HEK293T (cell line): Measurements from ENCODE around the gene NAA16.
"Not testable (repeated sequence)": the region's sequence is repeated elsewhere in the genome, so short reads cannot be mapped to it uniquely, and the experiment has no call there.

Source experiments
- CTCF ChIA-PET: fragments of 350-600 bp; formaldehyde crosslinking; extraction: SDS; loops from one replicate; lab custom pipeline; 2021; ENCODE audit warnings: antibody characterized with exemption, inconsistent platforms; lab: Yijun Ruan, JAX
- POLR2A ChIA-PET: fragments of 350-600 bp; formaldehyde crosslinking; extraction: SDS; loops from one replicate; lab custom pipeline; 2020; ENCODE audit warnings: antibody characterized with exemption, inconsistent platforms; lab: Yijun Ruan, JAX
- DNase-seq: peaks from one replicate; pipeline ENCODE4 v3.0.0; 2012; ENCODE audit warnings: mixed read lengths; ENCODE audit errors: extremely low spot score
- ARNT ChIP-seq: fragments of 450-650 bp; IDR thresholded peaks from 2 replicates; pipeline ENCODE4 v1.6.1; 2017; ENCODE audit warnings: mild to moderate bottlenecking
- BHLHE40 ChIP-seq: fragments of 450-650 bp; IDR thresholded peaks from 2 replicates; pipeline ENCODE4 v1.6.1; 2016; ENCODE audit warnings: mild to moderate bottlenecking, moderate library complexity, borderline replicate concordance
- CTBP1 ChIP-seq: fragments of 450-650 bp; IDR thresholded peaks from 2 replicates; pipeline ENCODE4 v1.6.1; 2016; ENCODE audit warnings: borderline replicate concordance
- ELF4 ChIP-seq: fragments of 450-650 bp; IDR thresholded peaks from 2 replicates; pipeline ENCODE4 v1.6.1; 2017; ENCODE audit warnings: antibody characterized with exemption
- FOXA1 ChIP-seq: fragments of 450-650 bp; IDR thresholded peaks from 2 replicates; pipeline ENCODE4 v1.6.1; 2016; ENCODE audit warnings: mild to moderate bottlenecking
- FOXK2 ChIP-seq: fragments of 450-650 bp; IDR thresholded peaks from 2 replicates; pipeline ENCODE4 v1.6.1; 2016; ENCODE audit warnings: mild to moderate bottlenecking
- FOXM1 ChIP-seq: fragments of 450-650 bp; IDR thresholded peaks from 2 replicates; pipeline ENCODE4 v1.6.1; 2017; ENCODE audit warnings: mild to moderate bottlenecking, borderline replicate concordance
- HDGF ChIP-seq: fragments of 450-650 bp; IDR thresholded peaks from 2 replicates; pipeline ENCODE4 v1.6.1; 2017; ENCODE audit warnings: antibody characterized with exemption, borderline replicate concordance
- L3MBTL2 ChIP-seq: fragments of 450-650 bp; conservative IDR thresholded peaks from 2 replicates; pipeline ENCODE4 v1.6.1; 2016; ENCODE audit warnings: mild to moderate bottlenecking
- LEF1 ChIP-seq: fragments of 450-650 bp; IDR thresholded peaks from 2 replicates; pipeline ENCODE4 v1.6.1; 2017; ENCODE audit warnings: mild to moderate bottlenecking, borderline replicate concordance
- NFRKB ChIP-seq: fragments of 450-650 bp; IDR thresholded peaks from 2 replicates; pipeline ENCODE4 v1.6.1; 2016; ENCODE audit warnings: mild to moderate bottlenecking, moderate library complexity
- SP1 ChIP-seq: fragments of 450-650 bp; IDR thresholded peaks from 2 replicates; pipeline ENCODE4 v1.6.1; 2017
- SUZ12 ChIP-seq: fragments of 450-650 bp; IDR thresholded peaks from 2 replicates; pipeline ENCODE4 v1.6.1; 2016; ENCODE audit warnings: mild to moderate bottlenecking
- TARDBP ChIP-seq: fragments of 450-650 bp; IDR thresholded peaks from 2 replicates; pipeline ENCODE4 v1.6.1; 2016
- ZNF384 ChIP-seq: fragments of 450-650 bp; IDR thresholded peaks from 2 replicates; pipeline ENCODE4 v1.6.1; 2016
- TF ChIP-seq, protein P1 (sequence below): fragments of 450-650 bp; IDR thresholded peaks from 2 replicates; pipeline ENCODE4 v1.6.1; 2016

The NAA16 gene

GRCh38 chr13:41274881-41275280 lies 36.2 kb upstream of the NAA16 start:
- POLR2A ChIA-PET, result no interaction called here
- DNase-seq, result no peak

DNA sequence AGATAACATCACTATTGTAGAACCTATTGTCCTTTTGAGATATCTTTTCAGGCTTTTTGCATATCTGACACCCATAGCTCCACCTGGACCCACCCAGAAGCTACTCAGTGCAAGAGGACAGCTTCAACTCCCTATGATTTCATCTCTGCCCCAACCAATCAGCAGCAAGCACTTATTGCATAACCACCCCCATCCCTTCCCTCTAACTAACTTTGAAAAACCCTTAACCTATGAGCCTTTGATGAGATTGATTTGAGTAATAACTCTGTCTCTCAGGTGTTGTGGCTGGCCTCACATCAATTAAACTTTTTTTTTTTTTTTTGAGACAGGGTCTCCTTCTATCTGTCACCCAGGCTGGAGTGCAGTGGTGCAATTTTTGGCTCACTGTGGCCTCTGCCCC lies 34.2 kb upstream of the NAA16 start:
- no peak for DNase-seq
- ChIA-PET POLR2A (no interaction called here), CTCF (no interaction called here)
- TF ChIP-seq TARDBP (no peak), L3MBTL2 (no peak), ZNF384 (no peak), ELF4 (no peak), FOXM1 (no peak), SP1 (no peak), BHLHE40 (no peak), ARNT (no peak), HDGF (no peak), FOXK2 (no peak), FOXA1 (no peak), SUZ12 (no peak), CTBP1 (no peak), LEF1 (no peak), NFRKB (no peak)
- TF ChIP-seq, protein P1, sequence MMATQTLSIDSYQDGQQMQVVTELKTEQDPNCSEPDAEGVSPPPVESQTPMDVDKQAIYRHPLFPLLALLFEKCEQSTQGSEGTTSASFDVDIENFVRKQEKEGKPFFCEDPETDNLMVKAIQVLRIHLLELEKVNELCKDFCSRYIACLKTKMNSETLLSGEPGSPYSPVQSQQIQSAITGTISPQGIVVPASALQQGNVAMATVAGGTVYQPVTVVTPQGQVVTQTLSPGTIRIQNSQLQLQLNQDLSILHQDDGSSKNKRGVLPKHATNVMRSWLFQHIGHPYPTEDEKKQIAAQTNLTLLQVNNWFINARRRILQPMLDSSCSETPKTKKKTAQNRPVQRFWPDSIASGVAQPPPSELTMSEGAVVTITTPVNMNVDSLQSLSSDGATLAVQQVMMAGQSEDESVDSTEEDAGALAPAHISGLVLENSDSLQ, result no peak

More at GRCh38 chr13:41274881-41275280, 36.2 kb upstream of the NAA16 start:
- TF ChIP-seq BHLHE40 (no peak), FOXK2 (no peak), L3MBTL2 (no peak), ARNT (no peak), CTBP1 (no peak), FOXA1 (no peak), HDGF (no peak), LEF1 (no peak)
- CTCF ChIA-PET, result no interaction called here

DNA sequence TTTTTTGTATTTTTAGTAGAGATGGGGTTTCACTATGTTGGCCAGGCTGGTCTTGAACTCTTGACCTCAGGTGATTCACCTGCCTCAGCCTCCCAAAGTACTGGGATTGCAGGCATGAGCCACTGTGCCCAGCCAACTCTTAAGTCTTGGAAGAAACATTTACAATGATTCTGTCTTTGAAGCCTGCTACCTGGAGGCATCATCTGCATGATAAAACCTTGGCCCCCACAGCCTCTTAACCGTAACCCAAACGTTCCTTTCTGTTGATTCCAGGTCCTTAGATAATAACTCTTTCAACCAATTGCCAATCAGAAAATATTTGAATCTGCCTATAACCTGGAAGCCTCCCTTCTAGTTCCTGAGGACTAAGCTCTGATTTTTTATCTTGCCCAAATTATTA lies 31.9 kb upstream of the NAA16 start:
- DNase-seq, CTCF ChIA-PET, POLR2A ChIA-PET: not testable (repeated sequence)

GRCh38 chr13:41282129-41282571 lies 28.9 kb upstream of the NAA16 start:
- ChIA-PET POLR2A (no interaction called here), CTCF (no interaction called here)
- no peak for DNase-seq
- no peak for TF ChIP-seq ZNF384
- TF ChIP-seq ELF4, result no peak
- no peak for TF ChIP-seq FOXK2
- no peak for TF ChIP-seq CTBP1
- no peak for TF ChIP-seq LEF1
- TF ChIP-seq ARNT, result no peak
- TF ChIP-seq, protein P1, result no peak
- TF ChIP-seq FOXA1, result no peak
- no peak for TF ChIP-seq SUZ12
- TF ChIP-seq FOXM1, result no peak
- TF ChIP-seq NFRKB, result no peak

DNA sequence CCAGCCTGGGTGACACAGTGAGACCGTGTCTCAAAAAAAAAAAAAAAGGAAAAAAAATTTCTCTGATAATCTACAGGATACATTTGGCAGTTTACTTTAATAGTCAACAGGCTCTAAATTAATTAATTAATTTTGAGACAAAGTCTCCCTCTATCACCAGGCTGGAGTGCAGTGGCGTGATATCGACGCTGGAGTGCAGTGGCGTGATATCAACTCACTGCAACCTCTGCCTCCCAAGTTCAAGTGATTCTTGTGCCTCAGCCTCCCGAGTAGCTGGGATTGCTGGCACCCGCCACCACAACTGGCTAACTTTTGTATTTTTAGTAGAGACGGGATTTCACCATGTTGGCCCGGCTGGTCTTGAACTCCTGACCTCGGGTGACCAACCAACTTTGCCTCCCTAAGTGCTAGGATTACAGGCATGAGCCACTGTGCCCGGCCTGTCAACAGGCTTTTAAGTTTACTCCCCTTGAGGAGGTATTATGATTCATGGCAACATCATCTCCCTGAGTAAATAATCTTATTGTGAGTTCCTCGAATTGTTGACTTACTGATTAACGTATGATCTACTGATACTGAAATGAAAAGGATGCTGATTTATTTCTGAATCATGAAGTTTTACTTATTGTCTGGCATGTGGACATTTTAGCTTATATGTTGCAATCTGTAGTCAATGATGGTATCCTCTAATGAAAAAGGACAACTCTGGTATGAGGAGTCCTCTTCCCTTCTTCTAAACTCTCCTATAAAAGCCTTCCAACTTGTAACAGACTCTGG lies 26.4 kb upstream of the NAA16 start:
- TF ChIP-seq LEF1 (no peak), ELF4 (no peak), FOXM1 (no peak), SUZ12 (no peak), TARDBP (no peak), ARNT (no peak), NFRKB (no peak), CTBP1 (no peak), SP1 (no peak), HDGF (no peak), FOXK2 (no peak), FOXA1 (no peak), ZNF384 (no peak)
- TF ChIP-seq, protein P1, result no peak
- POLR2A ChIA-PET, result no interaction called here
- no peak for DNase-seq
- CTCF ChIA-PET, result no interaction called here

GRCh38 chr13:41286370-41286769 lies 24.7 kb upstream of the NAA16 start:
- CTCF ChIA-PET, result no interaction called here
- TF ChIP-seq TARDBP (no peak), ELF4 (no peak), FOXM1 (no peak), CTBP1 (no peak)
- TF ChIP-seq, protein P1, result no peak
- DNase-seq, result no peak
- POLR2A ChIA-PET, result no interaction called here
